Activated CD8-positive, alpha-beta memory T cell treated with anti-CD3 and anti-CD28 coated beads, Interleukin-2, amount 50 U/mL, for 1 hour (primary cell): ENCODE data around the gene NR4A3.

Experiments
- DNase-seq: peaks from one replicate; pipeline ENCODE4 v3.0.0-alpha.2; 2020; ENCODE audit errors: extremely low read depth

The NR4A3 gene

GRCh38 chr9:99814359-99814758 is 7.3 kb upstream of the NR4A3 start:
- DNase-seq, result no peak

GRCh38 chr9:99816392-99816791 is 5.3 kb upstream of the NR4A3 start:
- no peak for DNase-seq

- no peak for DNase-seq
These were observed 3.2 kb upstream of the NR4A3 start for GRCh38 chr9:99818500-99818899.

GRCh38 chr9:99819123-99819855 is 2.4 kb upstream of the NR4A3 start:
- DNase-seq, result peak; percentile 93

GRCh38 chr9:99819856-99820684 is 1.6 kb upstream of the NR4A3 start:
- DNase-seq, result peak; percentile 85

- DNase-seq, result no peak
These were observed 845 bp upstream of the NR4A3 start for GRCh38 chr9:99820685-99821395.

GRCh38 chr9:99822109-99822805 is 572 bp downstream of the NR4A3 start:
- DNase-seq, result no peak

- DNase-seq, result no peak
These were observed 1.3 kb downstream of the NR4A3 start for GRCh38 chr9:99822806-99823591.

- no peak for DNase-seq
These were observed 2.1 kb downstream of the NR4A3 start for GRCh38 chr9:99823681-99824377.

- DNase-seq, result no peak
These were observed 2.9 kb downstream of the NR4A3 start for GRCh38 chr9:99824378-99825171.

- DNase-seq, result no peak
These were observed 3.7 kb downstream of the NR4A3 start for GRCh38 chr9:99825172-99826046.

- no peak for DNase-seq
These were observed 4.9 kb downstream of the NR4A3 start for GRCh38 chr9:99826579-99826978.

GRCh38 chr9:99827244-99827643 is 5.6 kb downstream of the NR4A3 start:
- no peak for DNase-seq

- no peak for DNase-seq
These were observed 6.3 kb downstream of the NR4A3 start for GRCh38 chr9:99828054-99828416.

GRCh38 chr9:99828417-99829176 is 6.9 kb downstream of the NR4A3 start:
- no peak for DNase-seq

- DNase-seq, result no peak
These were observed 10.3 kb downstream of the NR4A3 start for GRCh38 chr9:99831857-99832557.

GRCh38 chr9:99832558-99832864 is 10.8 kb downstream of the NR4A3 start:
- DNase-seq, result no peak

- no peak for DNase-seq
These were observed 12.1 kb downstream of the NR4A3 start for GRCh38 chr9:99833735-99834134.
